HCT116 (cell line): Measurements from ENCODE around the gene ARHGEF39. TPM values are rescaled to one million over a fixed set of nuclear protein-coding genes. Genes with fewer than 3 reads are reported as not detected.

Experiments used
- ATAC-seq: fragments of 200-7000 bp; cut with Tn5 transposase; 2 replicates; pipeline ENCODE4 v1.9.1; 2020; ENCODE audit warnings: mild to moderate bottlenecking, moderate library complexity
- BruUV-seq: library from RNA; stranded (reverse); fragments of 400-500 nt; replicated peaks from 2 replicates; lab custom pipeline; 2021; lab: Mats Ljungman, UMichigan
- CTCF ChIA-PET: fragments of 300-600 bp; sonication (Branson Sonifier 250); formaldehyde crosslinking; loops from one replicate; lab custom pipeline; 2021; ENCODE audit warnings: antibody characterized with exemption; lab: Charles Lee
- POLR2A ChIA-PET: fragments of 300-600, 350-600 bp; sonication (Branson Sonifier 250); formaldehyde crosslinking; loops from one replicate; lab custom pipeline; 2021; ENCODE audit warnings: antibody characterized with exemption; lab: Charles Lee
- RAD21 ChIA-PET, 2 experiments: fragments of 300-600 bp; sonication (Branson Sonifier 250); formaldehyde crosslinking; loops; one replicate each; lab custom pipeline; 2023; ENCODE audit warnings: low total read pairs in 2 of 2; ENCODE audit not compliant: uncharacterized antibody in 2 of 2, unreplicated experiment in 2 of 2, low non-redundant PET in 1 of 2; lab: Charles Lee
- DNase-seq: peaks from one replicate; pipeline ENCODE4 v3.0.0-alpha.2; 2010; ENCODE audit warnings: low read depth, low spot score
- H2AFZ ChIP-seq: fragments of 200-600 bp; shearing (Covaris generic), sonication (generic); 2 replicates; pipeline ENCODE4 v1.6.1; 2017; ENCODE audit warnings: low read depth, mixed run types, mixed read lengths, antibody characterized with exemption, low read length; ENCODE audit not compliant: poor library complexity, severe bottlenecking
- H3K27ac ChIP-seq: 2 replicates; pipeline ENCODE4 v1.5.1; 2012; ENCODE audit warnings: low read depth, low read length
- H3K27me3 ChIP-seq: fragments of 200-600 bp; sonication (generic); 2 replicates; pipeline ENCODE4 v1.6.1; 2016; ENCODE audit warnings: mixed run types, low read length, mixed read lengths; ENCODE audit not compliant: insufficient read depth
- H3K36me3 ChIP-seq, 2 experiments: fragments of 200-500 bp in 1 of 2; fragments of 200-600 bp in 1 of 2; sonication (Bioruptor generic) in 1 of 2; sonication (generic) in 1 of 2; 2 replicates each; pipeline versions ENCODE4 v1.5.1 to v1.6.1; 2014 to 2016; ENCODE audit warnings: low read length in 2 of 2, inconsistent platforms in 1 of 2, mixed read lengths in 1 of 2, mixed run types in 1 of 2; ENCODE audit not compliant: insufficient read depth in 2 of 2, control insufficient read depth in 1 of 2
- H3K4me1 ChIP-seq, 2 experiments: fragments of 200-600 bp in 1 of 2; sonication (generic) in 1 of 2; 2 replicates each; pipeline versions ENCODE4 v1.5.1 to v1.6.1; 2012 to 2017; ENCODE audit warnings: low read length in 2 of 2, inconsistent platforms in 1 of 2, mild to moderate bottlenecking in 1 of 2, mixed read lengths in 1 of 2, mixed run types in 1 of 2, moderate library complexity in 1 of 2; ENCODE audit not compliant: insufficient read depth in 2 of 2, control insufficient read depth in 1 of 2
- H3K4me2 ChIP-seq: fragments of 200-600 bp; sonication (generic); 2 replicates; pipeline ENCODE4 v1.6.1; 2017; ENCODE audit warnings: mixed run types, low read length, mixed read lengths
- H3K4me3 ChIP-seq, 2 experiments: fragments of 200-600 bp in 1 of 2; sonication (generic) in 1 of 2; replicated peaks in 1 of 2; 2 replicates each; pipeline ENCODE4 v1.5.1; 2011 to 2016; ENCODE audit warnings: low read length in 2 of 2, control low read depth in 1 of 2, low read depth in 1 of 2, mild to moderate bottlenecking in 1 of 2, mixed read lengths in 1 of 2, mixed run types in 1 of 2
- H3K79me2 ChIP-seq: fragments of 200-600 bp; sonication (generic); 2 replicates; pipeline ENCODE4 v1.6.1; 2017; ENCODE audit warnings: mild to moderate bottlenecking, mixed run types, low read length, moderate library complexity, mixed read lengths; ENCODE audit not compliant: insufficient read depth
- H3K9ac ChIP-seq: fragments of 200-600 bp; sonication (generic); 2 replicates; pipeline ENCODE4 v1.6.1; 2016; ENCODE audit warnings: low read length, mixed read lengths
- H3K9me2 ChIP-seq: fragments of 200-600 bp; sonication (generic), shearing (Covaris generic); 2 replicates; pipeline ENCODE4 v1.6.1; 2017; ENCODE audit warnings: mixed run types, mild to moderate bottlenecking, moderate library complexity; ENCODE audit not compliant: insufficient read depth
- H3K9me3 ChIP-seq, 2 experiments: fragments of 200-500 bp in 1 of 2; fragments of 200-600 bp in 1 of 2; sonication (Bioruptor generic) in 1 of 2; sonication (generic) in 1 of 2; 2 replicates each; pipeline ENCODE4 v1.6.1; 2014 to 2017; ENCODE audit warnings: low read length in 2 of 2, mixed read lengths in 2 of 2, inconsistent platforms in 1 of 2, low read depth in 1 of 2, mild to moderate bottlenecking in 1 of 2, mixed run types in 1 of 2, moderate library complexity in 1 of 2; ENCODE audit not compliant: control insufficient read depth in 1 of 2, insufficient read depth in 1 of 2
- H4K20me1 ChIP-seq: fragments of 200-600 bp; sonication (generic), shearing (Covaris generic); 2 replicates; pipeline ENCODE4 v1.6.1; 2017; ENCODE audit warnings: mixed run types, mild to moderate bottlenecking, moderate library complexity; ENCODE audit not compliant: insufficient read depth
- ATF3 ChIP-seq: IDR thresholded peaks from 2 replicates; pipeline ENCODE4 v1.6.1; 2012
- CEBPB ChIP-seq: IDR thresholded peaks from 2 replicates; pipeline ENCODE4 v1.6.1; 2012; ENCODE audit warnings: low read depth
- CTCF ChIP-seq, 3 experiments: fragments of 200-600 bp in 1 of 3; sonication (generic) in 1 of 3; IDR thresholded peaks in 2 of 3; conservative IDR thresholded peaks in 1 of 3; 2 replicates each; pipeline ENCODE4 v1.5.1; 2012 to 2017; ENCODE audit warnings: low read depth in 2 of 3, low read length in 2 of 3, antibody characterized with exemption in 1 of 3, borderline replicate concordance in 1 of 3, control low read depth in 1 of 3, mild to moderate bottlenecking in 1 of 3, mixed read lengths in 1 of 3, mixed run types in 1 of 3, moderate library complexity in 1 of 3; ENCODE audit not compliant: insufficient read depth in 1 of 3
- EGR1 ChIP-seq: IDR thresholded peaks from 2 replicates; pipeline ENCODE4 v1.6.1; 2012; ENCODE audit warnings: low read depth
- ELF1 ChIP-seq: IDR thresholded peaks from 2 replicates; pipeline ENCODE4 v1.6.1; 2012; ENCODE audit warnings: low read depth, borderline replicate concordance
- JUND ChIP-seq: IDR thresholded peaks from 2 replicates; pipeline ENCODE4 v1.6.1; 2012
- MAX ChIP-seq: IDR thresholded peaks from 2 replicates; pipeline ENCODE4 v1.6.1; 2012
- SIN3A ChIP-seq: IDR thresholded peaks from 2 replicates; pipeline ENCODE4 v1.6.1; 2012; ENCODE audit warnings: low read depth
- SP1 ChIP-seq: IDR thresholded peaks from 2 replicates; pipeline ENCODE4 v1.6.1; 2012; ENCODE audit warnings: low read depth
- intact Hi-C: fragments of 100-400 bp; cut with micrococcal nuclease; formaldehyde crosslinking; loops from 2 replicates; pipeline ENCODE4 v1.10.0; 2022
- total RNA-seq: library from RNA; stranded (reverse); gene quantifications from one replicate; pipeline ENCODE4 v1.2.1, GENCODE V29; 2021; ENCODE audit not compliant: unreplicated experiment

ARHGEF39 gene
- total RNA-seq, 1 experiment from 2014 or later, result 29.8 TPM

GRCh38 chr9:35673132-35674024 lies 8.4 kb upstream of the ARHGEF39 start, which contains the start of gene CA9:
Gene CA9 (plus strand): TSS chr9:35673928. CDS start chr9:35673960, 32 bp downstream.
- Histone ChIP-seq H3K27ac (no peak within 1 kb of the TSS), H3K4me2 (peak within 1 kb of the TSS; percentile 42), H3K9me3 (no peaks in the 10 kb centered on the region), H3K9ac (no peak within 1 kb of the TSS)
- peak; percentile 23 for ATAC-seq
- no TSS peak for BruUV-seq
- intact Hi-C loops, result no loop called here
- no peak for TF ChIP-seq ELF1
- no peak for TF ChIP-seq SIN3A
- TF ChIP-seq EGR1, result no peak
- no peak for TF ChIP-seq CTCF (IDR thresholded peaks at IDR 0.05 in 2 of 3, conservative IDR thresholded peaks at IDR 0.05 in 1 of 3; ENCODE audit: borderline replicate concordance in 1 of 3, insufficient read depth in 1 of 3, low read depth in 2 of 3, low read length in 2 of 3)
- TF ChIP-seq ATF3, result no peak
- TF ChIP-seq SP1, result no peak
- TF ChIP-seq CEBPB, result no peak
- no peak for TF ChIP-seq MAX
- TF ChIP-seq JUND, result no peak
- TF ChIP-seq, all 23 proteins: peak for 0
- RAD21 ChIA-PET, result no interaction called here
- H4K20me1 ChIP-seq, result no peaks in the 10 kb centered on the region
- no peak within 1 kb of the TSS for H3K4me3 ChIP-seq
- POLR2A ChIA-PET, result no interaction called here
- H3K4me1 ChIP-seq, result peaks cover 13 to 29% of the 10 kb centered on the region in 2 experiments; a peak in 3 of 4 replicates
- H3K36me3 ChIP-seq, result no peaks in the 10 kb centered on the region
- no peak within 1 kb of the TSS for H2AFZ ChIP-seq
- no peak for DNase-seq
- H3K9me2 ChIP-seq, result no peaks in the 10 kb centered on the region
- no peaks in the 10 kb centered on the region for H3K79me2 ChIP-seq
- H3K27me3 ChIP-seq, result no peaks in the 10 kb centered on the region
- CTCF ChIA-PET, result interaction anchor here (1.2 kb wide), 1 partner anchor 23 kb away, joined by 4 read pairs; no protein-coding TSS in a partner anchor
